T-helper 1 cell (primary cell): Measurements from ENCODE around the gene GPATCH3.
"Not testable (repeated sequence)": the region's sequence is repeated elsewhere in the genome, so short reads cannot be mapped to it uniquely, and the experiment has no call there.

Source experiments
- DNase-seq, 5 donors: peaks; one replicate each; pipeline ENCODE4 v3.0.0-alpha.2; 2012 to 2020

Gene GPATCH3

DNA sequence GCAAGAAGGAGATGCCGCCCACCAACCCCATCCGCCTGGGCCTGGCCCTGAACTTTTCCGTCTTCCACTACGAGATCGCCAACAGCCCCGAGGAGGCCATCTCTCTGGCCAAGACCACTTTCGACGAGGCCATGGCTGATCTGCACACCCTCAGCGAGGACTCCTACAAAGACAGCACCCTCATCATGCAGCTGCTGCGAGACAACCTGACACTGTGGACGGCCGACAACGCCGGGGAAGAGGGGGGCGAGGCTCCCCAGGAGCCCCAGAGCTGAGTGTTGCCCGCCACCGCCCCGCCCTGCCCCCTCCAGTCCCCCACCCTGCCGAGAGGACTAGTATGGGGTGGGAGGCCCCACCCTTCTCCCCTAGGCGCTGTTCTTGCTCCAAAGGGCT, 36.6 kb downstream of the GPATCH3 start:
- DNase-seq = no peak

DNA sequence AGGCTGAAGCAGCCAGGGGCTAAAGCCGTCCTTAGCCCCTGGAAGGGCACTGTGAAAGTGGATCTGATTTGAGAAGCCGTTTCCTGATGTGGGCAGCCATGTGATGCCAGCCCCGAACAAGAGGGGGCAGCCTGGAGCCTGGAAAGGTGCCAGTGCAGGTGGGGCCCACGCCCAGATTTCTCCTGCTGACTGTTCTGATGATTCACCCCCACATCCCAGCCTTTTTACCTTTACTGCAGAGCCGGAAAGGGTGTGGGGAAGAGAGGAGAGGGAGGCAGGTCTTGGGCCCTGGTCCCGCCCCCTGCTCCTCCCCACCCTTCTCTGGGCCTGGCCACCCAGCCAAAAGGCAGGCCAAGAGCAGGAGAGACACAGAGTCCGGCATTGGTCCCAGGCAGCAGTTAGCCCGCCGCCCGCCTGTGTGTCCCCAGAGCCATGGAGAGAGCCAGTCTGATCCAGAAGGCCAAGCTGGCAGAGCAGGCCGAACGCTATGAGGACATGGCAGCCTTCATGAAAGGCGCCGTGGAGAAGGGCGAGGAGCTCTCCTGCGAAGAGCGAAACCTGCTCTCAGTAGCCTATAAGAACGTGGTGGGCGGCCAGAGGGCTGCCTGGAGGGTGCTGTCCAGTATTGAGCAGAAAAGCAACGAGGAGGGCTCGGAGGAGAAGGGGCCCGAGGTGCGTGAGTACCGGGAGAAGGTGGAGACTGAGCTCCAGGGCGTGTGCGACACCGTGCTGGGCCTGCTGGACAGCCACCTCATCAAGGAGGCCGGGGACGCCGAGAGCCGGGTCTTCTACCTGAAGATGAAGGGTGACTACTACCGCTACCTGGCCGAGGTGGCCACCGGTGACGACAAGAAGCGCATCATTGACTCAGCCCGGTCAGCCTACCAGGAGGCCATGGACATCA, 37.2 kb downstream of the GPATCH3 start, which contains the start of gene SFN:
SFN (plus strand) TSS at position 369 of the 904 bp plus-strand sequence; CDS start at position 433, 64 bp downstream.
- DNase-seq = peak in 3 of 5 donors; percentile 31 to 65 (median 40)

DNA sequence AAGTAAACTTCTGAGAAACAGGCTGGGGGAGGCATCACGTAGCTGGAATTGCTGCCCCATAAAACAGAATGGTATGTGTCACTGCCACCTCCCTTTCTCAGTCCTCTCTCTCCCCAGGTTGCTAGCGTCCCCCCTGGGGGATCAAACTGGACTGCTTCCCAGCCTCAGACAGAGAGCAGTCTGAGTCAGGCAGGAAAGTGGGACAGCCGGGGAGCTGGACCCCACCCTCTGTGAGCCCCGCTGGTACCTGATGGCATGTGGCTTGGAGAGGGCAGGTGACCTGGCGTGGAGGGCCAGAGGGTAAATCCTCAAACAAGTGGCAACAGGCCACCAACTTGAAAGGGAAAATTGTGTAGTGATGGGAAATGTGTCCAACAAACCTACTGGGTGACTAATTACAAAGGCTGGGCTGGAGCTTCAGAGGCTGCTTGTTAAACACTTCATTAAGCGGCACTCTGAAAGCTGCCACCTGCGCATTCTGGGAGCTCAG, 38.3 kb downstream of the GPATCH3 start:
- DNase-seq = no peak

DNA sequence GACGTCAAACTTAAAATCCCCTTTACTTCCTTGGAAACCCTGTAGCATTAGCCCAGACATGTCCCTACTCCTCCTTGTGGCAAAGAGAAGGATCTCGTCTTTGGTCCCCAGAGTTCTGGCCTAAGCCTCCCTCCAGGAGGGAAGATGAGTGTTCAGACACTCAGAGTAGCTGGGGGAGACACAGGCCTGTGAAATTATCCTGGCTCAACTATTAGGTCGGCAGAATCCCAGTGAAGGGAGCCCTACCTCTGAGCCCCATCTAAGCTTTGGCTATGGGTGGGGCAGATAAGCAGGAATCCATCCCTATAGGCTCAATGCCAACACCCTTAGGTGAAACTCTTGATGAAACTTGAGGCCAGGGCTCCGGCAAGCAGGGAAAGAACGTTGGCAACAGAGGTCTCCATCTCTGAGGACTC, 39.0 kb downstream of the GPATCH3 start:
- no peak for DNase-seq

DNA sequence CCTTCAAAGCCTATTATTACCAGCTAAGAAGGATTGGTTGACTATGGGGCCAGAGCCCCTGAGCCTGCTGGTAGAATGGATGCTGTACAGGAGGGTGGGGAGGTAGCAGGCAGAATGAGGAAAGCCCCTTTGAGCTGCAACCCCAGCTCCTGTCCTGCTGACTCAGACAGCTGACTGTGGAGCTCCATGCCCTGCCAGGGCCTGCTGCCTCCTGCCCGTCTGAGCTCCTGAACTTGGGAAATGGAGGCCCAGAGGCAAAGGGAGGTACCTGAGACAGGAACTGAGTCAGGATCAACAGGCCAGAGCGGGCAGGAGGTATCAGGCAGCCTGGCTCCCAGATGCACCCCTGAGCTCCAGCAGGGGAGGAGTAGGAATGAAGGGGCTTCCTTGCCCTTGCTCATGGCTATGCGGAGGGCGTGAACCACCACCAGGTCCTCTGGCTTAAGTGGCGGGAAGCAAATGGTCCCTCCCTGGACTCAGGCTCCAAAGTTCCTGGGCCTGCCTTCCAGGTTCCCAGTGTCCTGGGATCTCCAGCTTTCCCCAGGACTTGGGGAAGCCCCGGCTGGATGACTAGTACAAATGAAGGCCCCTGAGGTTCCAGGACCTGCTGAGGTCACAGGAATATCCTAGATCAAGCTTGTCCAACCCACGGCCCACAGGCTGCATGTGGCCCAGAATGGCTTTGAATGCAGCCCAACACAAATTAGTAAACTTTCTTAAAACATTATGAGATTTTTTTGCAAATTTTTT, 41.2 kb downstream of the GPATCH3 start:
- DNase-seq = no peak

DNA sequence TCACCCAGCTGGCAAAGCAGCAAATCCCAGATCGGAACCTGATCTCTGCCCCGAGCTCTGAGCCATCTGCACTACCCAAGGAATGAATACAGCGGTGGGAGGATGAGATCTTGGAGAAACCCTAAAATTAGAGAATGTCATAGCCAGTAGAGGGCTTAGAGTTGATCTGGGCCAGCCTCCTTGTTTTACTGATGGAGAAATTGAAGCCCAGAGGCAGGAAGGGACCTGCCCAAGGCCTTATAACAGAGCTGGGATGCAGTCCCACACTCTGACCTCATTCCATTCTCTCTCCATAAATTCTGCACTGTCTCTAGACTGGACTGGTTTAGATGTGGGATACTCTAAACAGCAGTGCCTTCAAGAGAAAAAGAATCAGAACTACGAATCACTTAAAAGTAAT, 42.1 kb downstream of the GPATCH3 start:
- DNase-seq = no peak

DNA sequence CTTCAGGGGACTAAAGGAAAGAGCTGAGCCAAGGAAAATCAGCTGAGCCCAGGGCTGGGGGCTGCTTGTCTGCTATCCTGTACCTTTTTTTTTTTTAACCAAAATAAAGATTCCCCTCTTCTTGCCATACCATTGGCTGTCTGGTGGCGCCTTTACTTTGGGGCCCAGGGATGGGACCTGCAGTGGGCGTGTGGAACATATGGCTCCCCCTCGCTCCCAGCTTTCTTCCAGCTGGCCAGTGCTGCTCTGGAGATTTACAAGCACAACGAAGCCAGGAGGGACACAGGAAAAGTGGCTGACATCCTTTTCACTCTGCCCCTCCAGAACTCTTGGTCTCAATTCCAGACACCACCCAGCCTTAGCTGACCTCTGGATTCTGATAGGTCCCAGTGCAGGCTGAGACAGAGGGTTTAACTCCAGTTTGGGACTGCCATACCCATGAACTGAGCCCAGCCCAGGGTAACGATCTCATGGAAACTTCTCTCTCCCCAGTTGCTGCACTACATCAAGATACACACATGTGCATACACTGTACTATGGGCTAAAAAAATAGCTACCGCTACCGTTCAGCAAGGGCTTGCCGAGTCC, 42.7 kb downstream of the GPATCH3 start:
- no peak for DNase-seq

DNA sequence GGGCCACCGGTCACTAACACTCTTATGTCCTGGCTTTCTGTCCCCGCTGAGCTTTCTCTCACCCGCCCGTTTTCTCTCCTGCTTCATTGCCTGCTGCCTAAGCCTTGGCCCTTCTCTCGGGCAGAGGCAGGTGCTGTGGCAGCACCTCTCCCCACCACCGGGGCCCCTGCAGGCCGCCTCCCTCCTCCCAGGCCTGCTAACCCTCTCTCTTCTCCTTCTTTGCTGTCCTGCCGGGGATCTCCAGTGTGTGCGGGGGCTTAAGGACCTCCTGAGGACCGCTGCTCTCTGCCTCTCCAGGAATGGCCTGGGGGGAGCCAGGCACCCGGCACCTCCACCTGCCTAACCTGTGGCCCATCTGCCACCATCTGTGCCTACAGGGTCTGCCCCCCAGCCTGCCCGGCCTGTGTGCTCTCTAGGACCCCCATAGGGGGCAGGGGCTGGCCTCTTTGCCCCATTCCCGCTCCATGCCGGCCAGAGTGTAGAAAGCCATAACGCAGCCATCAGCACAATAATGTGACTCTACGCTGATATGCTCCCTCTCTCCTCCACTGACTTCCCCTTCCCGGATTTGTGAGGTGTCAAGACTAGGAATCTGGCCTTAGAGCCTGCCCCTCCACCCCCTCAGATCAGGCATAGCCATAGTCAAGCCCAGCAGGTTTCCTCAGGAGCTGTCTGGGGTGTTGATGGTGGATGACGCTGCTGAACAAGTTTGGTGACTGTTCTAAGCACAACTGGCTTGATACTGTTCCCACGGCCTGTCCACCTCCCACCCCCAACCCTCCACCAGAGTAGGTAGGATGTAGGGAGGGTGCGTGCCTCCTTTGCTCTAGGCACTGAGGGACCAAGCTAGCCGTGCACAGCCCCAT, 43.4 kb downstream of the GPATCH3 start:
- DNase-seq = no peak

DNA sequence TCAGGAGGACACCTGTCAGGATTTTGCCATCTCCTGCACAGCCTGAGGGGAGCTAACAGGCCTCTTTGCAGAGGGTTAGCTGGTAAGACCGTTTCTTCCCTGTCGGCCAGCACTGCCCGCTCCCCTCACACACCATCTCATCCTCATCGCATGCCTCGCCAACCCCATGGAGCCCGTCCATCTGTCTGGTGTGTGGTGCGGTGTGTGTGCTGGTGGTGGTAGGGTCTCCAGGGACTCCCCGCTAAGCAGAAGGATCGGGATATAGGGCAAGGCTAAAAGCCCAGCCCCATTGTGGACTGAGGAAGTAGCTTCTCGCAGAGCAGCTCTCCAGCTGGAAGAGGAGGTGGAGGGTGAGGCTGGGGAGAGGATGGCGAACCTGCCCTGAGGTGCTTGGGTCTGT, 44.1 kb downstream of the GPATCH3 start:
- DNase-seq = no peak

DNA sequence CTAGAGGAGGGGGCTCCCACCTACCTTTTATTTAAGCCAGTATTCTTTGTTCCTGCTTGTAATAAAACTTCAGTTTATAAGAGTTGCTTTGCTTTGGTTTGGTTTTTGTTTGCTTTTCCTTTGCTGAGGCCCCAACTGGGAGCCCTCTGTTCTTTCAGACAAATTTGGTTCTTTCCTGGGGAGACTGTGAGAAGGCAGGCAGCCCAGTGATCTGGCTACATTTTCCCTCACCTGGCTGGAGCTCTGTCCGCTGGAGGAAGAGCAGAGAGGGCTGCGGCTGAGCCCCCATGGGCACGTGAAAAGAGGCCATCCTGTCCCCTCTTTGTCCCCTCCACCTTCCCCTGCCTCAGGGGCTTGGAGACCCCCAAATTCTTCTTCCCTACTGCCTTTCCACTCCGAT, 44.6 kb downstream of the GPATCH3 start:
- DNase-seq = no peak

DNA sequence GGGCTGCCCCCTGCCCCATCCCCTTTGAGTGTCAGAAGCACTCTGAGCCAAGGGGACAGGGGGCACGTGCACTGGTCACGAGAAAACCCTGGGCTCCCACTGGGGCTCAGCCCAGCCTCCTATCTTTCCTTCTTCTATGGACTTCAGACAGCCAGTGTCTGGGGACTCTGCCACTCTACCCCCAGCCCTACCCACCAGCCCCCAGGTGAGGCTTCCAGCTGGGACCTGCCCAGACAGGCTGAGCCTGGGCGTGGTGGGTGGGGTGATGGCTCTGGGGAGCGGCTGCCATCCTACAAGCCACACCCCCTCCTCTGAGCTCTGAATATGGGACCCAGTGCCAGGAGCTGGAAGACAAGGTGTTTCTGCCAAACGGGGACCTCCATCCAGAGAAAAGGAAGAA, 45.4 kb downstream of the GPATCH3 start:
- no peak for DNase-seq

DNA sequence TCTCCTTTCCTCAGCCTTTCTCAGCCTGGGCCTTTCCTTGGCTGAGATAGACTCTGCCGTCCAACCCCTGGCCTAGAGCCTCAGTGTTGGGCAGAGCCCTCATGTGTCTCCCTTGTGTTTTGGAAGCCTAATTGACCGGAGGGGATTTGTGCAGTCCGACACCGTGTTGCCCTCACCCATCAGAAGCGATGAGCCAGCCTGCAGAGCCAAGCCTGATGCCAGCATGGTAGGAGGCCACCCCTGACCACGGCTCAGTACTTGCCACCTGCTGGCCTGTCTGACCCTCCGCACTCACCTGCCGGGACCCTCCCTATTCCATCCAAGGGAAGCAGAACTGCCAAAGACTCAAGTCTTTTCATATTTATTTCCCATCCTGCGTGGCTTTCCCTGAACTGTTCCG, 46.7 kb downstream of the GPATCH3 start:
- no peak for DNase-seq

DNA sequence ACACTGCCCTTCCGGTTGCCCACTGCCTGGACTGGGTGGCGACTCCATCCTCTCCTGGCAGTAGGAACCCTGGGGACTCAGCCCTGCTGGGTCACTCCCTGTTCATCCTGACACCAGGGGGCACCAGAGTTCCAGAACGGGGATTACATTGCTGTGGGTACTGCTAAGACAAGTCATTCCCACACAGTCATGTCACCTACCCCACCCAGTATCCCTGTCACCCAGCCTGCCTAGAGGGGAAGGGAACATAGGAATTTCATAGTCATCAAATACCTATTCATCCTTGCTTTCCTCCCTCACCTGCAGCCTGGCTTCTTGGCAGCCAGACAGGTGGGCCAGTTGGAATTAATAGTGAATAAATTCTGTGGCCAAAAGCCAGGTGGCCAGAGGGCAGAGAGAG, 47.1 kb downstream of the GPATCH3 start:
- peak; percentile 50 to 80 (median 63) for DNase-seq

DNA sequence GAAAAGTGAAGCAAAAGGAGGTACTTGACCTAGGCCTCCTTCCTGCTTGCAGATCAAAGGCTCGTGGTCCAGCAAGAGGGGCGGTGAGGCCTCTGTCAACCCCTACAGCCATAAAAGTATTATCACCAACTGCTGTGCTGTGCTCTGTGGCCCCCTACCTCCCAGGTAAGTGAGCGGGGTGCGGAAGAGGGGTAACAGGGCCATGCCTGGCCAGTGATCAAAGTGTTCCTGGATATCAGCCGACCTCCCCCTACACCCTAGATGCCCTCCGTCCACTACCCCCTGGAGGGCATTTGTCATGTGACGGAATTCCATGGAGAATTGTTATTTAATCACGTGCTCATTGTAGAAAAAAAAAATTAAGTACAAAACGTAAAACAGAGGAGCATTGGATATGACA, 47.6 kb downstream of the GPATCH3 start:
- DNase-seq = no peak

DNA sequence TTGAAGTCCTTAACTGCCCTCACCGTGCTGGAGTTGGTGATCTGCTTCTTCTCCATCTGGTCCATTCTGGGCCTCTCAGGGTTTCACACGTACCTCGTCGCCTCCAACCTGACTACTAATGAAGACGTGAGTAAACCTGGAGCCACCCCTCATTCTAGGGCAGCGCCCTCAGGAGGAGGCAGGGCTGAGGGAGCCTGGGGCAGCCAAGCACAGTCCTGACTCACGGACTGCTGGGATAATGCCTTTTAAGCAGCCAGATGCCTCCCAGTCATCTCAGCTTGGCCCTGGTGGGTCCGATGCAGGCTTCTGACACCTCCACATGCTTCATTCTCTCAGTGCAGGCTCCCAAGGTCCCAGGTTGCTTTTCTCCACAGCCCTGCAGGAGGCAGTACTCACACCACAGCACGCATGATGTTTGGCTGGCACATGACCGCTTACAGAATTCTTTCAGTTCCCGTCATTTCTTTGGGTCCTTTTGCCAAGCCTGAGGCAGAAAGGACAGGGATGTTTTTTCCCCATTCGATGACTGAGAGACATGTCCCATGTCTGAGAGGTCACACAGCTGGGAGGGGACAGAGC, 49.1 kb downstream of the GPATCH3 start:
- no peak for DNase-seq

DNA sequence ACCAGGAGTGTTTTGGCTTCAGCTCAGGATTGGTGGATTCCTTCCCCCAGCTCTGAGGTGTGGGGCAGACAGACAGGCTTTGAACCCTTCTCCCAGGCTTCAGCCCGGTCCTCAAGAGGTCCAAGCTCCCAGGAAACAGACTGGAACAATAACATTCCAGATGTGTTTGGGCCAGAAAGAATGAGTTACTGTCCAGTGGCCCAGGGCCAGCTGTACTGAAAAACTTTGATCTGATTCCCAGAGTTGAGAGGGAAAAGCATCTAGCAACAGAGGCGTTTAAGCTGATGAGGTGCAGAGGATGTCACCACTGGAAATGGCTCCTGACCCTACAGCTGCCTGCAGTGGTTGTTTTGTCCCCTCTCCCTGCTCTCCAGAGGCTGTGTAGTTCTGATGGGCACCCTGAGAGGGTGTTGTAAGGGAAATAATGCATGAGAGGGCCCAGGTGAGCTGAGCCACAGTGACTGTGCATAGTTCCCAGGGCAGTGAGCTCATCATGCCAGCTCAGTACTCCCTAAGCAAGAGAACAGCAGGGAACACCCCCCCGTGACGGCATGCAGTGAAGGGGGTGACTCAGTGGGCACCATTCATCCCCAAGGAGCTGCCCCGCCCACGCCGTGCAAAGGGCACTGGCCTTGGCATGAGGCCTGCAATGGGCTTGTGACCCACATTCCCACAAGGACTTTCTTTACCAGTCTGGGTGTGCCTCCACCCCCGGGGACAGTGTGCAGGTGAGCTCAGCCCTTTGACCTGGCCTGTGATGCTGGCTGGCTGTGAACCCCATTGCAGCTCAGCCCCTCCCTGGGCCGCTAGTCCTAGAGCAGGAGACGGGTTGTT, 51.1 kb downstream of the GPATCH3 start:
- no peak for DNase-seq

DNA sequence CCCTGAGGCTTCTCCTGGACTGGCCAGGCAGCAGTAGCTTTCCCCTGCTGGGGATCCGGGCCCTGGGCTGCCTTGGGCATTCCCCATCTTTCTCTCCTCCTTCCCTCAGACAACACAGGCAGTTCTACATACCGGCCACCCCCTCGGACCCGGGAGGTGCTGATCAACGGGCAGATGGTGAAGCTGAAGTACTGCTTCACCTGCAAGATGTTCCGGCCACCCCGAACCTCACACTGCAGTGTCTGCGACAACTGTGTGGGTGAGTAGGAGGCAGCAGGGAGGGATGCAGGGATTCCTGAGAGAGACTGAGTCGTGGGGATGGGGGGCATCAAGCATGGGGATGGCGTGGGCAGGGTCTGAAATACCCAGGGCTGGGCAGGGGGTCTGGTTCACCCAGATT, 51.8 kb downstream of the GPATCH3 start:
- no peak for DNase-seq

DNA sequence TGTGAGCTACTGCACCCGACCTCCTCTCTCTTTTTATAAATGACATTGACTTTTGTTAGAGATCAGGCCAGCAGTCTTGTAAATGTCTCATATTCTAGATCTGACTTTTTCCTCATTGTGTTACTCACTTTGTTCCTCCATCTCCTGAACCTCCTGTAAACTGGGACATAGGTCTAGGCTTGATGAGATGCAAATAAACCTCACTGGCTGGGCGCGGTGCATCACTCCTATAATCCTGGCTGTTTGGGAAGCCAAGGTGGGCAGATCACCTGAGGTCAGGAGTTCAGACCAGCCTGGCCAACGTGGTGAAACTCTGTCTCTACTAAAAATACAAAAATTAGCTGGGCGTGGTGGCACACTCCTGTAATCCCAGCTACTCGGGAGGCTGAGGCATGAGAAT, 52.4 kb downstream of the GPATCH3 start:
- not testable (repeated sequence) for DNase-seq

DNA sequence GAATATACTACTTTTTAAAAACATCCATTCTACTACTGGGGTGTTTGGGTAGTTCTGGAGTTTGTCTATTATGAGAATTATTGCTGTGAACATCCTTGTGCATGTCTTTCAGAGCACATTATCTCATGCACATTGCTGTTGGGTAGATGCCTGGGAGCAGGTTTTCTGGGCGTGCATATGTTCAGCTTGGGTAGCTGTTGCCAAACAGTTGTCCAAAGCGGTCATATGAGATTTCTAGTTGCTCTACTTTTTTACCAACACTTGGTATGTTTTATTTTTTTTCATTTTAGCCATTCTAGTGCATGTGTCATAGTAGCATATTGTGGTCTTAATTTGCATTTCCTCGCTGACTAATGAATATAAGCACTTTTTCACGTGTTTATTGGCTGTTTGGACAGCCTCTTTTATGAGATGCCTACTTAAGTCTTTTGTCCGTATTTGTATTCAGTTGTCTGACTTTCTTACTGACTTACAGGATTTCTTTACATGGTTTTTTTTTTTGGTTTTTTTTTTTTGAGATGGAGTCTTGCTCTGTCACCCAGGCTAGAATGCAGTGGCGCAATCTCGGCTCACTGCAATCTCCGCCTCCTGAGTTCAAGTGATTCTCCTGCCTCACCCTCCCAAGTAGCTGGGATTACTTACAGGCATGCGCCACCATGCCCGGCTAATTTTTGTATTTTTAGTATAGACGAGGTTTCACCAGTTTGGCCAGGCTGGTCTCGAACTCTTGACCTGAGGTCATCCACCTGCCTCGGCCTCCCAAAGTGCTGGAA, 55.7 kb downstream of the GPATCH3 start:
- DNase-seq = no peak
